ENCODE results near the gene CHEK2. TPM values are rescaled to one million over a fixed set of nuclear protein-coding genes. Genes with fewer than 3 reads are reported as not detected.

CHEK2 gene
- polyA plus RNA-seq, 1 donor from 2014 or later = 3.1 TPM

DNA sequence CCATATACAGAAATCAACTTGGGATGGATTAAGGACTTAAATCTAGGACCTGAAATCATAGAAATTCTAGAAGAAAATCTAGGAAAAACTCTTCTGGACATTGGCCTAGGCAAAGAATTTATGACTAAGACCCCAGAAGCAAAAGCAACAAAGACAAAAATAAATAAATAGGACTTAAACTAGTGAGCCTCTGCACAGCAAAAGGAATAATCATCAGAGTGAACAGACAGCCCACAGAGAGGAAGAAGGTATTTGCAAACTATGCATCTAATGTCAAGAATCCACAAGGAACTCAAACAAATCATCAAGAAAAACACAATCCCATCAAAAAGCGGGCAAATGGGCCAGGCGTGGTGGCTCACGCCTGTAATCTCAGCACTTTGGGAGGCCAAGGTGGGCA is 94.4 kb downstream of the CHEK2 start:
- H3K4me2 ChIP-seq (ENCODE audit: low read length) = no peak overlapping the region
- H2AFZ ChIP-seq (ENCODE audit: low read depth, low read length) = no peak overlapping the region
- no peaks in the 10 kb centered on the region for H3K27me3 ChIP-seq (ENCODE audit: insufficient read depth, low read depth, low read length)
- no peak overlapping the region for H3K4me3 ChIP-seq (ENCODE audit: low read length)
- H3K79me2 ChIP-seq (replicated peaks; ENCODE audit: insufficient read depth, low read length) = no peaks in the 10 kb centered on the region
- H3F3A ChIP-seq (ENCODE audit: insufficient read depth, low read length, poor library complexity, severe bottlenecking) = no peaks in the 10 kb centered on the region
- H3K36me3 ChIP-seq (ENCODE audit: insufficient read depth, low read length) = no peaks in the 10 kb centered on the region
- no peak overlapping the region for H3K9ac ChIP-seq (ENCODE audit: low read length)
- no peaks in the 10 kb centered on the region for H4K20me1 ChIP-seq (ENCODE audit: insufficient read depth)
- no peaks in the 10 kb centered on the region for H3K9me2 ChIP-seq (ENCODE audit: insufficient read depth, low read length)
- no peak for TF ChIP-seq EZH2 (IDR thresholded peaks at IDR 0.05; ENCODE audit: borderline replicate concordance, insufficient read depth, low read length, poor library complexity, severe bottlenecking)
- TF ChIP-seq EP300 (conservative IDR thresholded peaks at IDR 0.05; ENCODE audit: poor library complexity, severe bottlenecking) = no peak
- TF ChIP-seq RAD21 (conservative IDR thresholded peaks at IDR 0.05) = no peak
- TF ChIP-seq, protein P1, sequence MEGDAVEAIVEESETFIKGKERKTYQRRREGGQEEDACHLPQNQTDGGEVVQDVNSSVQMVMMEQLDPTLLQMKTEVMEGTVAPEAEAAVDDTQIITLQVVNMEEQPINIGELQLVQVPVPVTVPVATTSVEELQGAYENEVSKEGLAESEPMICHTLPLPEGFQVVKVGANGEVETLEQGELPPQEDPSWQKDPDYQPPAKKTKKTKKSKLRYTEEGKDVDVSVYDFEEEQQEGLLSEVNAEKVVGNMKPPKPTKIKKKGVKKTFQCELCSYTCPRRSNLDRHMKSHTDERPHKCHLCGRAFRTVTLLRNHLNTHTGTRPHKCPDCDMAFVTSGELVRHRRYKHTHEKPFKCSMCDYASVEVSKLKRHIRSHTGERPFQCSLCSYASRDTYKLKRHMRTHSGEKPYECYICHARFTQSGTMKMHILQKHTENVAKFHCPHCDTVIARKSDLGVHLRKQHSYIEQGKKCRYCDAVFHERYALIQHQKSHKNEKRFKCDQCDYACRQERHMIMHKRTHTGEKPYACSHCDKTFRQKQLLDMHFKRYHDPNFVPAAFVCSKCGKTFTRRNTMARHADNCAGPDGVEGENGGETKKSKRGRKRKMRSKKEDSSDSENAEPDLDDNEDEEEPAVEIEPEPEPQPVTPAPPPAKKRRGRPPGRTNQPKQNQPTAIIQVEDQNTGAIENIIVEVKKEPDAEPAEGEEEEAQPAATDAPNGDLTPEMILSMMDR (IDR thresholded peaks at IDR 0.05; ENCODE audit: poor library complexity, severe bottlenecking) = no peak
- TF ChIP-seq TAF1 (IDR thresholded peaks at IDR 0.05; ENCODE audit: low read depth) = no peak
- TF ChIP-seq, protein P2, sequence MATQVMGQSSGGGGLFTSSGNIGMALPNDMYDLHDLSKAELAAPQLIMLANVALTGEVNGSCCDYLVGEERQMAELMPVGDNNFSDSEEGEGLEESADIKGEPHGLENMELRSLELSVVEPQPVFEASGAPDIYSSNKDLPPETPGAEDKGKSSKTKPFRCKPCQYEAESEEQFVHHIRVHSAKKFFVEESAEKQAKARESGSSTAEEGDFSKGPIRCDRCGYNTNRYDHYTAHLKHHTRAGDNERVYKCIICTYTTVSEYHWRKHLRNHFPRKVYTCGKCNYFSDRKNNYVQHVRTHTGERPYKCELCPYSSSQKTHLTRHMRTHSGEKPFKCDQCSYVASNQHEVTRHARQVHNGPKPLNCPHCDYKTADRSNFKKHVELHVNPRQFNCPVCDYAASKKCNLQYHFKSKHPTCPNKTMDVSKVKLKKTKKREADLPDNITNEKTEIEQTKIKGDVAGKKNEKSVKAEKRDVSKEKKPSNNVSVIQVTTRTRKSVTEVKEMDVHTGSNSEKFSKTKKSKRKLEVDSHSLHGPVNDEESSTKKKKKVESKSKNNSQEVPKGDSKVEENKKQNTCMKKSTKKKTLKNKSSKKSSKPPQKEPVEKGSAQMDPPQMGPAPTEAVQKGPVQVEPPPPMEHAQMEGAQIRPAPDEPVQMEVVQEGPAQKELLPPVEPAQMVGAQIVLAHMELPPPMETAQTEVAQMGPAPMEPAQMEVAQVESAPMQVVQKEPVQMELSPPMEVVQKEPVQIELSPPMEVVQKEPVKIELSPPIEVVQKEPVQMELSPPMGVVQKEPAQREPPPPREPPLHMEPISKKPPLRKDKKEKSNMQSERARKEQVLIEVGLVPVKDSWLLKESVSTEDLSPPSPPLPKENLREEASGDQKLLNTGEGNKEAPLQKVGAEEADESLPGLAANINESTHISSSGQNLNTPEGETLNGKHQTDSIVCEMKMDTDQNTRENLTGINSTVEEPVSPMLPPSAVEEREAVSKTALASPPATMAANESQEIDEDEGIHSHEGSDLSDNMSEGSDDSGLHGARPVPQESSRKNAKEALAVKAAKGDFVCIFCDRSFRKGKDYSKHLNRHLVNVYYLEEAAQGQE (IDR thresholded peaks at IDR 0.05; ENCODE audit: borderline replicate concordance) = no peak
- no peak for TF ChIP-seq POLR2AphosphoS5 (IDR thresholded peaks at IDR 0.05)
- TF ChIP-seq SMC3 (conservative IDR thresholded peaks at IDR 0.05; ENCODE audit: poor library complexity) = no peak
- no peak for TF ChIP-seq MXI1 (conservative IDR thresholded peaks at IDR 0.05; ENCODE audit: poor library complexity, severe bottlenecking)
- no peaks in the 10 kb centered on the region for H3K9me3 ChIP-seq (ENCODE audit: low read length)
- no peak overlapping the region for H3K27ac ChIP-seq (ENCODE audit: low read length)

- no peaks in the 10 kb centered on the region for H3F3A ChIP-seq (ENCODE audit: insufficient read depth, low read length, poor library complexity, severe bottlenecking)
- no peak overlapping the region for H3K27ac ChIP-seq (ENCODE audit: low read length)
- H3K27me3 ChIP-seq (ENCODE audit: insufficient read depth, low read depth, low read length) = no peaks in the 10 kb centered on the region
- no peak overlapping the region for H3K4me2 ChIP-seq (ENCODE audit: low read length)
- peaks cover 20% of the 10 kb centered on the region for H3K79me2 ChIP-seq (replicated peaks; ENCODE audit: insufficient read depth, low read length)
- no peak overlapping the region for H3K9ac ChIP-seq (ENCODE audit: low read length)
- TF ChIP-seq RAD21 (conservative IDR thresholded peaks at IDR 0.05) (no peak), MXI1 (conservative IDR thresholded peaks at IDR 0.05; ENCODE audit: poor library complexity, severe bottlenecking) (no peak), SMC3 (conservative IDR thresholded peaks at IDR 0.05; ENCODE audit: poor library complexity) (no peak), TAF1 (IDR thresholded peaks at IDR 0.05; ENCODE audit: low read depth) (no peak)
- TF ChIP-seq, protein P2 (IDR thresholded peaks at IDR 0.05; ENCODE audit: borderline replicate concordance) = no peak
- H3K9me3 ChIP-seq (ENCODE audit: low read length) = no peaks in the 10 kb centered on the region
- H4K20me1 ChIP-seq (ENCODE audit: insufficient read depth) = no peaks in the 10 kb centered on the region
- H3K4me3 ChIP-seq (ENCODE audit: low read length) = no peak overlapping the region
- no peaks in the 10 kb centered on the region for H3K36me3 ChIP-seq (ENCODE audit: insufficient read depth, low read length)
- no peaks in the 10 kb centered on the region for H3K9me2 ChIP-seq (ENCODE audit: insufficient read depth, low read length)
- H2AFZ ChIP-seq (ENCODE audit: low read depth, low read length) = no peak overlapping the region
These were observed 102.3 kb downstream of the CHEK2 start for GRCh38 chr22:28639321-28639720.

Small RNA genes within 50 kb of the gene (small RNA-seq; reads per million reads assigned to genes)
- 0 reads per million in 3 experiments for gene RN7SL162P

Other genes with a start within 250 kb of the CHEK2 start
- 14.8 and 18.4 TPM in 2 replicates for gene TTC28, start 62.0 kb downstream of the CHEK2 start, polyA plus RNA-seq
- 22.4 and 26.7 TPM in 2 replicates for gene HSCB, start 219 bp upstream of the CHEK2 start, polyA plus RNA-seq
- 23.1 and 24.8 TPM in 2 replicates for gene CCDC117, start 30.9 kb upstream of the CHEK2 start, polyA plus RNA-seq
- 14.7 and 19.0 TPM in 2 replicates for gene XBP1, start 58.7 kb upstream of the CHEK2 start, polyA plus RNA-seq
- gene ZNRF3, start 141.8 kb upstream of the CHEK2 start, polyA plus RNA-seq = 2.6 and 2.9 TPM in 2 replicates

Data from neural cell (in vitro differentiated cells).